Fibroblast of pulmonary artery (primary cell): ENCODE data around the gene ZDHHC8.

Experiments used
- DNase-seq: peaks from one replicate; pipeline ENCODE4 v3.0.0-alpha.2; 2010; ENCODE audit warnings: low read depth
- H3K4me3 ChIP-seq: replicated peaks from 2 replicates; pipeline ENCODE4 v1.5.1; 2011; ENCODE audit warnings: low read depth, mild to moderate bottlenecking, control low read depth, low read length, moderate library complexity
- CTCF ChIP-seq: IDR thresholded peaks from 2 replicates; pipeline ENCODE4 v1.5.1; 2011; ENCODE audit warnings: mild to moderate bottlenecking, control low read depth, low read length, inconsistent platforms; ENCODE audit errors: missing control alignments

The ZDHHC8 gene

GRCh38 chr22:20173772-20174171 is 42.2 kb downstream of the ZDHHC8 start:
- no peak for TF ChIP-seq CTCF

GRCh38 chr22:20174785-20175596 is 43.4 kb downstream of the ZDHHC8 start:
- no peak overlapping the region for H3K4me3 ChIP-seq
- peak; percentile 29 for TF ChIP-seq CTCF
- peak; percentile 13 for DNase-seq

More at GRCh38 chr22:20173772-20174171, 42.2 kb downstream of the ZDHHC8 start:
- H3K4me3 ChIP-seq: no peak overlapping the region
- DNase-seq: no peak

GRCh38 chr22:20175597-20175900 is 43.9 kb downstream of the ZDHHC8 start:
- H3K4me3 ChIP-seq: no peak overlapping the region
- no peak for DNase-seq
- no peak for TF ChIP-seq CTCF

GRCh38 chr22:20176421-20177085 is 44.9 kb downstream of the ZDHHC8 start:
- DNase-seq: no peak
- TF ChIP-seq CTCF: no peak
- no peak overlapping the region for H3K4me3 ChIP-seq

GRCh38 chr22:20177217-20177911 is 45.8 kb downstream of the ZDHHC8 start:
- no peak for TF ChIP-seq CTCF
- DNase-seq: no peak
- no peak overlapping the region for H3K4me3 ChIP-seq

- TF ChIP-seq CTCF: no peak
- no peak for DNase-seq
- no peak overlapping the region for H3K4me3 ChIP-seq
Observed at GRCh38 chr22:20178075-20178914, 46.7 kb downstream of the ZDHHC8 start.
